Mesendoderm (in vitro differentiated cells): ENCODE data around the gene CBFA2T3.

Source experiments
- DNase-seq: peaks from one replicate; pipeline ENCODE4 v3.0.0; 2013
- H2AK5ac ChIP-seq: 2 replicates; pipeline ENCODE4 v1.6.1; 2013; ENCODE audit warnings: low read length, inconsistent platforms
- H2BK120ac ChIP-seq: 2 replicates; pipeline ENCODE4 v1.6.1; 2013; ENCODE audit warnings: low read depth, mild to moderate bottlenecking, low read length, moderate library complexity, mixed read lengths
- H2BK15ac ChIP-seq: replicated peaks from 2 replicates; pipeline ENCODE4 v1.6.1; 2013; ENCODE audit warnings: low read depth, mild to moderate bottlenecking, moderate library complexity
- H2BK5ac ChIP-seq: 2 replicates; pipeline ENCODE4 v1.6.1; 2013; ENCODE audit warnings: low read length, inconsistent platforms
- H3K18ac ChIP-seq: 2 replicates; pipeline ENCODE4 v1.6.1; 2013; ENCODE audit warnings: mild to moderate bottlenecking, low read length, mixed read lengths
- H3K23ac ChIP-seq: one replicate; pipeline ENCODE4 v1.6.1; 2013; ENCODE audit warnings: low read length
- H3K27ac ChIP-seq: 2 replicates; pipeline ENCODE4 v1.5.1; 2013; ENCODE audit warnings: low read depth, mild to moderate bottlenecking, inconsistent platforms, low read length, moderate library complexity
- H3K27me3 ChIP-seq: 2 replicates; pipeline ENCODE4 v1.6.1; 2013; ENCODE audit warnings: low read length, control low read depth, mild to moderate bottlenecking, inconsistent platforms; ENCODE audit not compliant: insufficient read depth, poor library complexity
- H3K36me3 ChIP-seq: 2 replicates; pipeline ENCODE4 v1.6.1; 2013; ENCODE audit warnings: low read length, inconsistent platforms; ENCODE audit not compliant: control insufficient read depth, insufficient read depth
- H3K4ac ChIP-seq: one replicate; pipeline ENCODE4 v1.6.1; 2013; ENCODE audit warnings: low read depth, mild to moderate bottlenecking, low read length, moderate library complexity
- H3K4me1 ChIP-seq: 2 replicates; pipeline ENCODE4 v1.6.1; 2013; ENCODE audit warnings: low read depth, low read length, inconsistent platforms; ENCODE audit not compliant: control insufficient read depth
- H3K4me2 ChIP-seq: 2 replicates; pipeline ENCODE4 v1.6.1; 2013; ENCODE audit warnings: low read length
- H3K4me3 ChIP-seq: 2 replicates; pipeline ENCODE4 v1.5.1; 2013; ENCODE audit warnings: mild to moderate bottlenecking, low read length
- H3K56ac ChIP-seq: one replicate; pipeline ENCODE4 v1.6.1; 2013; ENCODE audit warnings: low read length
- H3K79me1 ChIP-seq: 2 replicates; pipeline ENCODE4 v1.6.1; 2013; ENCODE audit warnings: low read length, inconsistent platforms
- H3K79me2 ChIP-seq: 2 replicates; pipeline ENCODE4 v1.6.1; 2013; ENCODE audit warnings: mild to moderate bottlenecking, low read length; ENCODE audit not compliant: control insufficient read depth, insufficient read depth
- H3K9ac ChIP-seq: 2 replicates; pipeline ENCODE4 v1.6.1; 2013; ENCODE audit warnings: low read length, inconsistent platforms
- H4K5ac ChIP-seq: one replicate; pipeline ENCODE4 v1.6.1; 2013; ENCODE audit warnings: low read length
- H4K8ac ChIP-seq: one replicate; pipeline ENCODE4 v1.6.1; 2013; ENCODE audit warnings: low read depth, mild to moderate bottlenecking, control low read depth, low read length, moderate library complexity
- WGBS: extraction: QIAGEN DNeasy Blood & Tissue Kit; methylation state at CpG from one replicate; pipeline ENCODE4 v1.1.7; 2013; ENCODE audit warnings: low lambda C conversion rate, missing lambda C conversion rate; ENCODE audit not compliant: insufficient coverage; ENCODE audit errors: extremely low coverage; 5-methylcytosine and 5-hydroxymethylcytosine counted together

The CBFA2T3 gene

DNA sequence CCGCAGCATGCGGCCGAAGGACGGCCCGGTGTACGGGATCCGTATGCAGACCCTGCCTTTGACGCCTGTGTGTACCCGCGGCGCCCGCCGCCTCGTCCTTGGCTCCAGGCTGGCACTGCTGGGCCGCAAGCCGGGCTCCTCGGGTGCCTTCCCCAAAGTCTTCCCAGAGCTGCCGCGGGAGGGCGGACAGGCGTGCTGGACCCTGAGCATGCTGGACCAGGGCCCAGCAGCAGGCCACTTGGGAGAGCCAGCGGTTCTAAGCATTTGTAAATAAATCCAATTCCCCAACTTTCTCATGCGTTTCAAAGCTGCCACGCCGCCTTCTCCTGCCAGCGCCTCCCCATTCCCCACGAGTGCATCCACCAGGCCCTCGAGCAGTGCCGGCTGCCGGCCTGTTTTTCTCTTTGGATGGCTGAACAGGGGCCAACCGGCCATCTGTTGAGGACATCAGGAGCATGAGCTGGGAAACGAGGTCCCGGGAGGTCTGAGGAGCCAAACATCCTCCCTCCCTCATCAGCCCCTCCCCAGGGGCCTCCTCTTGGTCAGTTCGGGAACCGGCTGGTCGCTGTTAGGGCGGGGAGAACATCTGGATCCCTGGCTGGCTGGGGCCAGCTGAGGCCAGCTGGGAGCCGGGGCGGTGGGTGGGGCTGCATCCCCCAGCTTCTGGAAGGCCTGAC, 90.0 kb downstream of the CBFA2T3 start:
- Histone ChIP-seq H2BK15ac (no peak overlapping the region), H3K4me1 (no peaks in the 10 kb centered on the region), H3K9ac (no peak overlapping the region), H3K27ac (no peak overlapping the region), H4K5ac (no peak overlapping the region), H3K79me1 (no peaks in the 10 kb centered on the region), H3K23ac (no peak overlapping the region), H3K36me3 (no peaks in the 10 kb centered on the region), H3K4me3 (no peak overlapping the region), H2AK5ac (no peak overlapping the region), H3K4me2 (no peak overlapping the region), H2BK120ac (no peak overlapping the region), H3K79me2 (no peaks in the 10 kb centered on the region), H2BK5ac (no peak overlapping the region), H4K8ac (no peak overlapping the region), H3K27me3 (no peaks in the 10 kb centered on the region), H3K18ac (no peak overlapping the region), H3K4ac (no peak overlapping the region), H3K56ac (no peak overlapping the region)
- no CpG with 5 or more reads among the region's 39 CpGs for WGBS
- DNase-seq: no peak

DNA sequence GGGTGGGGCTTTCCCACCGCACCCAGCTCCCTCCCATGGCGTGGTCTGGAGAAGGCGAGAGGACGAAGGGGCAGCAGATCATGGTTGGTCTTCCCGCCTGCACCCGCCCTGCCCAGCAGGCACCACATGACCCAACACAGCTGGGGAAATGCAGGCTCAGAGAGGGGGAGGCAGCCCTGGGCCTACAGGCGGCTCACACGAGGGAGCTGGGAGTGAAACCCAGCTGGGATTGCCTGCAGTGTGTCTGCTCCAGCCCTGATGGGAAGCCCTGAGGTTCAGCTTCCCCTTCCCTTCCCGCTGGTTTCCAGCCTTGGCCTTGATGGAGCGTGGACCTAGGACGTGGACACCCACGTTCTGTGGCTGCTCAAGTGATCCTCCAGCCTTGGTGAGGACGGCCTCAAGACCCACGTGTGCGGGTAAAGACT, 90.6 kb downstream of the CBFA2T3 start:
- no peak for DNase-seq
- Histone ChIP-seq H3K36me3 (no peaks in the 10 kb centered on the region), H3K18ac (no peak overlapping the region), H3K79me2 (no peaks in the 10 kb centered on the region), H3K27ac (no peak overlapping the region), H3K4me3 (no peak overlapping the region), H2BK15ac (no peak overlapping the region), H3K4me1 (no peaks in the 10 kb centered on the region), H2BK120ac (no peak overlapping the region), H3K79me1 (no peaks in the 10 kb centered on the region), H3K27me3 (no peaks in the 10 kb centered on the region), H3K4ac (no peak overlapping the region), H4K8ac (no peak overlapping the region), H4K5ac (no peak overlapping the region), H3K4me2 (no peak overlapping the region), H2AK5ac (no peak overlapping the region), H3K23ac (no peak overlapping the region), H3K9ac (no peak overlapping the region), H2BK5ac (no peak overlapping the region), H3K56ac (no peak overlapping the region)
- no CpG with 5 or more reads among the region's 15 CpGs for WGBS

DNA sequence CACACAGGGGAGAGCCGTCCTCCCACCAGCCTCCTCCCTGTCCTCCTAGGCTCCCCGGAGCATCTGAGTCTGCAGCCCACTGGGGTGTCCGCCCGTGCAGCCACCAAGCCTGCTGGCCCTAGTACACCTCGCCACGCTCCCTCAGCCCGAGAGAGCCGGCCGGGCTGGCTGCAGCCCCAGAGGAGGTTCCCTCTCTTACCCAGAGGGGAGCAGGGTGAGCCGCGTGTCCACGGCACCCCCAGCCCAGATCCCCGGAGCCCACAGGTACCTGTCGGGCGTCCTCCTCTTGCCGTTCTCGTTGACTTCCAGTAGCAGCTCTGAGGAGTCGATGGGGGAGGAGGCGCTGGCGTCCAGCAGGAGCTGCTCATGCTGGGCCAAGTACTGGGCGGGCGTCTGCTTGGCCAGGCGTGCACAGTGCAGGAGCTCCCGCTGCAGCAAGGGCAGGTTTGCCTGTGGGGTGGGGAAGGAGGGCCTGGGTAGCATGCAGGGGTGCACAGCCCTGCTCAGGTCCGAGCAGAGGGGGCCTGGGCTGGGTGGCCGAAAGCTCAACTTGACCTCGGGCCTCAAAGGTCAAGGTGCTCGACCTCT, 91.2 kb downstream of the CBFA2T3 start:
- Histone ChIP-seq H3K4ac (no peak overlapping the region), H3K4me3 (no peak overlapping the region), H3K27me3 (no peaks in the 10 kb centered on the region), H2BK15ac (no peak overlapping the region), H3K79me1 (no peaks in the 10 kb centered on the region), H2BK5ac (no peak overlapping the region), H3K18ac (no peak overlapping the region), H4K8ac (no peak overlapping the region), H3K27ac (no peak overlapping the region), H4K5ac (no peak overlapping the region), H3K4me2 (no peak overlapping the region), H3K9ac (no peak overlapping the region), H2AK5ac (no peak overlapping the region), H3K79me2 (no peaks in the 10 kb centered on the region), H3K4me1 (no peaks in the 10 kb centered on the region), H3K23ac (no peak overlapping the region), H3K56ac (no peak overlapping the region), H2BK120ac (no peak overlapping the region), H3K36me3 (no peaks in the 10 kb centered on the region)
- WGBS: no CpG with 5 or more reads among the region's 28 CpGs
- DNase-seq: no peak

DNA sequence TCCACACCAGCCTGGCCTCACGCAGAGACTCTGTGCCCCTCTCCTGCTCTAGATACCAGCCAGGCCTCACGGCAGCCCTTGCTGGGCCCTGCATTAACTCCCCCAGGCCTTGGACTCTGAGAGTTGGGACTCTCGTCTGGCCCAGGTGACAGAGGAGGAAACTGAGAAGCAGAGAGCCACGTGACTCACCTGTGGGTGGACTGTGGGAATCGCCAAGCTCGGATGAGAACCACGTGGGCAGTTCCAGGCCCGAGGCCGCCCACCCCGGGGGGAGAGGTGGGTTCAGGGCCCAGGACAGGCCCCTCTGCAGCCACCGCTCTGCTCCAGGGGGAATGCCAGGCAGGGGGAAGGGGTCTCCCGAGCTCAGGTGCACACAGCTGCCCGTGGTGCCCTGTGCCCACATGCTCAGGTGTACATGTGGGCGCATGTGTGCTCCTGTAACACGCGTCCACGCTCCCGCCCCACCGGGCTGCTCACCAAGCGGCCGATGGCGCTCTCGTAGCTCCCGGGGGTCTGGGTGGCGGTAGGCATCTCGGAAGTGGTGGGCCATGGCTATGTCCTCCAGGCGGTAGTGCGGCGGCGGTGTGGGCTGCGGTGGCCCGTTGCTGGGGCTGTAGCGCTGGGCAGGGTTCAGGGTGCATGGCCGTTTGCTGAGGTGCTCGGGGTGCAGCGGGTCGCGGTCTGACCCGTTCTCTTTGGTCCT, 92.3 kb downstream of the CBFA2T3 start:
- Histone ChIP-seq H3K4me1 (no peaks in the 10 kb centered on the region), H3K36me3 (no peaks in the 10 kb centered on the region), H3K27me3 (no peaks in the 10 kb centered on the region), H3K9ac (no peak overlapping the region), H3K27ac (no peak overlapping the region), H2BK15ac (no peak overlapping the region), H4K5ac (no peak overlapping the region), H3K4ac (no peak overlapping the region), H3K79me2 (no peaks in the 10 kb centered on the region), H3K56ac (no peak overlapping the region), H3K23ac (no peak overlapping the region), H4K8ac (no peak overlapping the region), H3K79me1 (no peaks in the 10 kb centered on the region), H2BK5ac (no peak overlapping the region), H2BK120ac (no peak overlapping the region), H2AK5ac (no peak overlapping the region), H3K4me2 (no peak overlapping the region), H3K18ac (no peak overlapping the region), H3K4me3 (no peak overlapping the region)
- WGBS: no CpG with 5 or more reads among the region's 39 CpGs
- DNase-seq: no peak

DNA sequence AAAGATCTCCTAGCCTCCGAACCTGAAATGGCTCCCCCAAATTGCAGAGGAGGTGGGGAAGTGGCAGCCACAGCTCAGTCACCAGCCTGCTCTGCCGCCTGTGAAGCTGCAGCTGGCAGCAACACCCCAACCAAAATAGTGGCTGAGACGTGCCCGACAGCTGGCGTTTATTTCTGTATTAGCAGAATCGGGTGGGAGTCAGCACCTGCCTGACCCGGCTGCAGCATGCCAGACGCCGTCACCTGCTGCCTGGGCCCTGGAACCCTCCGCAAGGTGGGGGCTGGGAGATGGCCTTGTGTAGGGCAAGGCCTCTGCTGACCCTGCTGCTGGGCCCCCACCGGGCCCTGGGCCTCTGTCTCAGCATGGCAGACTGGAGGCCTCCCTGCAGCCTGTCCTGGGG, 93.1 kb downstream of the CBFA2T3 start:
- Histone ChIP-seq H3K27ac (no peak overlapping the region), H3K79me1 (no peaks in the 10 kb centered on the region), H3K18ac (no peak overlapping the region), H2AK5ac (no peak overlapping the region), H4K8ac (no peak overlapping the region), H2BK5ac (no peak overlapping the region), H3K4me3 (no peak overlapping the region), H3K23ac (no peak overlapping the region), H4K5ac (no peak overlapping the region), H3K4me1 (no peaks in the 10 kb centered on the region), H3K79me2 (no peaks in the 10 kb centered on the region), H2BK120ac (no peak overlapping the region), H2BK15ac (no peak overlapping the region), H3K27me3 (no peaks in the 10 kb centered on the region), H3K9ac (no peak overlapping the region), H3K36me3 (no peaks in the 10 kb centered on the region), H3K56ac (no peak overlapping the region), H3K4ac (no peak overlapping the region), H3K4me2 (no peak overlapping the region)
- no CpG with 5 or more reads among the region's 11 CpGs for WGBS
- DNase-seq: no peak
